PC-3 (cell line): ENCODE measurements around the gene MAP2K2.

Experiments
- EZH2 ChIP-seq: fragments of 300-600 bp; sonication (generic); IDR thresholded peaks from one replicate; pipeline ENCODE4 v1.6.1; 2017; ENCODE audit warnings: antibody characterized with exemption, mild to moderate bottlenecking, low read length; ENCODE audit not compliant: unreplicated experiment
- EZH2phosphoT487 ChIP-seq: fragments of 300-600 bp; sonication (generic); IDR thresholded peaks from 2 replicates; pipeline ENCODE4 v1.6.1; 2018; ENCODE audit warnings: mild to moderate bottlenecking, antibody characterized with exemption, low read length, borderline replicate concordance
- TF ChIP-seq, protein P1 (sequence below): fragments of 300-600 bp; sonication (generic); conservative IDR thresholded peaks from 2 replicates; pipeline ENCODE4 v1.5.1; 2017; ENCODE audit warnings: antibody characterized with exemption, low read depth, mild to moderate bottlenecking, low read length

- TF ChIP-seq, protein P1, sequence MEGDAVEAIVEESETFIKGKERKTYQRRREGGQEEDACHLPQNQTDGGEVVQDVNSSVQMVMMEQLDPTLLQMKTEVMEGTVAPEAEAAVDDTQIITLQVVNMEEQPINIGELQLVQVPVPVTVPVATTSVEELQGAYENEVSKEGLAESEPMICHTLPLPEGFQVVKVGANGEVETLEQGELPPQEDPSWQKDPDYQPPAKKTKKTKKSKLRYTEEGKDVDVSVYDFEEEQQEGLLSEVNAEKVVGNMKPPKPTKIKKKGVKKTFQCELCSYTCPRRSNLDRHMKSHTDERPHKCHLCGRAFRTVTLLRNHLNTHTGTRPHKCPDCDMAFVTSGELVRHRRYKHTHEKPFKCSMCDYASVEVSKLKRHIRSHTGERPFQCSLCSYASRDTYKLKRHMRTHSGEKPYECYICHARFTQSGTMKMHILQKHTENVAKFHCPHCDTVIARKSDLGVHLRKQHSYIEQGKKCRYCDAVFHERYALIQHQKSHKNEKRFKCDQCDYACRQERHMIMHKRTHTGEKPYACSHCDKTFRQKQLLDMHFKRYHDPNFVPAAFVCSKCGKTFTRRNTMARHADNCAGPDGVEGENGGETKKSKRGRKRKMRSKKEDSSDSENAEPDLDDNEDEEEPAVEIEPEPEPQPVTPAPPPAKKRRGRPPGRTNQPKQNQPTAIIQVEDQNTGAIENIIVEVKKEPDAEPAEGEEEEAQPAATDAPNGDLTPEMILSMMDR: no peak
- TF ChIP-seq EZH2 (no peak), EZH2phosphoT487 (no peak)
Measured at GRCh38 chr19:4099041-4099764, 24.7 kb downstream of the MAP2K2 start.
